GM19099 (cell line): ENCODE measurements around the gene ERBB3.

Source experiments
- POLR2A ChIP-seq: IDR thresholded peaks from 3 replicates; pipeline ENCODE4 v1.6.1; 2011; ENCODE audit warnings: low read depth; ENCODE audit not compliant: insufficient read length; ENCODE audit errors: extremely low read depth

Gene ERBB3

GRCh38 chr12:56118688-56119357, 38.9 kb downstream of the ERBB3 start:
- TF ChIP-seq POLR2A: no peak

DNA sequence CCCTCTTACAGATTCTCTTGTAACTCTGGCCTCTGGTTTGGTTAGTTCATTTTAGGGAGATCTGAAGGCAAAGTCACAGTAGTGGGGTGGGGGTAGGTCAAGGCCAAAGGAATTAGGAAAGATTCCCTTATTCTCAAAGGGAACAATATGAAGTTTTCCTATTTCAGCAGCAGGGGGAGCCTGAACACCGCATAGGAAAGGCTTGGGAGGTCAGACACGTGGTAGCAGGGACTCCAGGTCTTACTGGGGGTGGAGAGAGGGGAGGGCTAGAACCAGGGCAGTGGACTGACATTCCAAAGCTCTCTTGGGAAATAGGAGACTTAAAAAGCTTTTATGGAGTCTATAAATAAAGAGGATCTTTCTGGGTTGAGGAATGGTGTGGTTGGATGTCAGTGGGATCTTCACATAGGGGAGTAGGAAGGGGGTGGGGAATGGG, 39.4 kb downstream of the ERBB3 start:
- TF ChIP-seq POLR2A: no peak

GRCh38 chr12:56120158-56120846, 40.3 kb downstream of the ERBB3 start:
- no peak for TF ChIP-seq POLR2A

DNA sequence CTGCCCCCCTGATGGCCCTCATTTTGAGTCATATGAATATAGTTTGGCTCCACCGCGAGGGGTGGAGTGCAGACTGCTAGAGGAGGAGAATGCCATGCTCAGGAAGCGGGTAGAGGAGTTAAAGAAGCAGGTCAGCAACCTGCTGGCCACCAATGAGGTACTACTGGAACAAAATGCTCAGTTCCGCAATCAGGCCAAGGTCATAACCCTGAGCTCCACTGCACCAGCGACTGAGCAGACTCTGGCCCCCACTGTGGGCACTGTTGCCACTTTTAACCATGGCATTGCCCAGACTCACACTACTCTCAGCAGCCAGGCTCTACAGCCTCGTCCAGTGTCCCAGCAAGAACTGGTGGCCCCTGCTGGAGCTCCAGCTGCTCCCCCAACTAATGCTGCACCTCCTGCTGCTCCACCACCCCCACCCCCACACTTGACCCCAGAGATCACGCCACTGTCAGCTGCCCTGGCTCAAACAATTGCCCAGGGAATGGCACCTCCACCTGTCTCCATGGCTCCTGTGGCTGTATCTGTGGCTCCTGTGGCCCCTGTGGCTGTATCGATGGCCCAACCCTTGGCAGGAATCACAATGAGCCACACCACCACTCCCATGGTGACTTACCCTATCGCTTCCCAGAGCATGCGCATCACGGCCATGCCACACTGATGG, 41.4 kb downstream of the ERBB3 start:
- no peak for TF ChIP-seq POLR2A

DNA sequence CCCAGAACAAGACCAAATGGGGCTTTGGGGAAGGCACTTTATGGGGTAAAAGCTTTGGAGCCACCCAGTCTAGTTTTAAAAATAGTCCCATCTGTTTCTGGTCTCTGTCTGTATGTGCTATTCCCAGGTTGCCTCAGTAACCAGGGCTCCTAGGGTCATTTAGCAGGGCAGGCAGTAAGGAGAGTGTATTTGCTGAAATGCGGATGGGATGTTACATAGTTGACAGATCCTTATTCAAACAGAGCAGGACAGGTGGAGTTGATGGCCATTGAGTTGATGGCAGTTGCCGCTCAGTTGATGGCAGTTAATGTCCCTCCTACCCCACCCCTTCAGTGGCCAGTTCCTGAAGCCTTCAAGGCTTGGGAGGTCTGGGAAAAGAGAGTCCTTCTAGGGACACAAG, 42.7 kb downstream of the ERBB3 start:
- TF ChIP-seq POLR2A: no peak

DNA sequence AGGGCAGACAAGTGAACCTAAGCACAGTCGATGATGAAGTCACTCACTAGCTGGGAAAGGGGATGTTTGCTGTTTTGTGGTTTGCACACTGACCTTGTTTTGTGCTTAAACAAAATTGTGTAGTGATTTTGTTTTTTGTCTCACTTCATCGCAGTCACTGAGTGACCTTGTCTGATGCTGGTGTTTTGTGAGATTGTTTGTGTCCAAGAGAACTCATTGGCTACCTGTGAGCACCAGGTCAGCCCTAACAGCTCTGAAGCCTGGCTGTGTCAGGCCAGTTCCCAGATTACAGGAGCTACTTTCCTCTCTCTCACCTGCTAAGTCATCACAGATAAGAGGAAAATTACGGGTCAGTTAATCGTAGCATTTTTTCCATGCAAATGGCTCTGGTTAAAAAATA, 44.2 kb downstream of the ERBB3 start:
- TF ChIP-seq POLR2A: no peak

DNA sequence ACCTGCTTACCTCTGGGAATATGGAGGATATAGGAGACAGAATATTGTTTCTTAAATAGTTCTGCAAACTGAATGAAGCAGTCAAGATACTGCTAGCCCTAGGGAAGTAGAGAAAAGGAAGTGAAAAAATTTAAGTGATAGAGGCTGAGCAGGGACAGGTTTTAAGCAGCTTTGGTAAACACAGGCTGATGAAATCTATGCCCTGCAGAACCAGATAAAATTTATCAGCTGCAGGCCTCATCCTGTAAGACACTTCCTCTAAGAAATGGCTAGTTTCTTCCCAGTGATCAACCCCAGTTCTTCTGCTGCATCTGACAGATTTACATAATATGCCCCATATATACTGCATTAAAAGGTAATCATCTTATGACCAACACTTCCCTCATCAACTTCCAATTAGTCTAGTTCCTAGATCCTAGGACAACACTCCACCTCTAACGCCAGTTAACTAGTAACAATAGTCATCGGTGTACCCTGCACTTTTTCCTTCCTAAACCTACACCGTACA, 46.8 kb downstream of the ERBB3 start:
- no peak for TF ChIP-seq POLR2A

DNA sequence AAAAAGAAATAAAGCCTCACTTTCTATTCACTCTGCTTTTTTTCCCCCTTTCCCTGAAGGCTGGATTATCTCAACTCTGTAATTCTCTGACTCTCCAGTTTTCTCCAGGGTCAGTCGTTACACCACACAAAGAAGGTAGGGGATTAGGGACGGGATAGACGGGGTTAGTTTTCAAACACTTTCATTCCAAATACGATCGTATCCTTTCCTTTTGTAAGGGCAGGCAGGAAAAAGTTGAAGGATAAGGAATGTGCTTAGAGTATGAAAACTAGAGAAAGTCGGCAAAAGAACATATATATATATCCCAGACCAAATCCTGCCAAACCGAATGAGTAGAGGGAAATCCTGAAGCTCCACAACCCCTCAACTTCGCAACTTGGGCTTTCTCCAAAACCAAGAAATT, 47.5 kb downstream of the ERBB3 start:
- no peak for TF ChIP-seq POLR2A

DNA sequence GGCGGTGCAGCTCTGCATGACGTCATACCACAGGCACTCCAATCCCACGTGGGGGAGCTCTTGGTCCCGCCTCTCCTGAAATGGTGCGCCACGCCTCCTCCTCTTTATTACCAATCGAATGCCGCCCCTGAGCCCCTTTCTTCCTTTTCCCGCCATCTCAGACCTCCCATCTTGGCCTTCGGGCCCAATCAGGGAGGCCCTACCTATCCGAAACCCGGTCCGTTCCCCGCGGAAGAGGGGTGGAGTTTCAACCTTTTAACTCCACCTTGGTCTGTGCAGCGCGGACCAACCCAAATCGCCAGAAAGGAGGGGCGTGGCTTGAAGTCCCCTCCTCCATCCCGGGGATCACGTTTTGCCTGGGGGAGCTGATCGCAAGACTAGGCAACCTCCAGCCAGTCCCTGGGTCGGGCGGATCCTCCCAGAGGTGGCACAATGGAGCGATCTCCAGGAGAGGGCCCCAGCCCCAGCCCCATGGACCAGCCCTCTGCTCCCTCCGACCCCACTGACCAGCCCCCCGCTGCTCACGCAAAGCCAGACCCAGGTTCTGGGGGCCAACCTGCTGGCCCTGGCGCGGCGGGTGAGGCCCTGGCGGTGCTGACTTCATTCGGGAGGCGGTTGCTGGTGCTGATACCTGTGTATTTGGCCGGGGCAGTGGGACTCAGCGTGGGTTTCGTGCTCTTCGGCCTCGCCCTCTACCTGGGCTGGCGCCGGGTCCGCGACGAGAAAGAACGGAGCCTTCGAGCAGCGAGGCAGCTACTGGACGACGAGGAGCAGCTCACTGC, 48.1 kb downstream of the ERBB3 start, which contains the start of gene ESYT1:
TSS of gene ESYT1 (plus strand) at position 380 of the 782 bp plus-strand sequence. CDS start at position 433, 53 bp downstream.
- peak; percentile 68 for TF ChIP-seq POLR2A

GRCh38 chr12:56128670-56129205, 48.8 kb downstream of the ERBB3 start:
- TF ChIP-seq POLR2A: no peak

DNA sequence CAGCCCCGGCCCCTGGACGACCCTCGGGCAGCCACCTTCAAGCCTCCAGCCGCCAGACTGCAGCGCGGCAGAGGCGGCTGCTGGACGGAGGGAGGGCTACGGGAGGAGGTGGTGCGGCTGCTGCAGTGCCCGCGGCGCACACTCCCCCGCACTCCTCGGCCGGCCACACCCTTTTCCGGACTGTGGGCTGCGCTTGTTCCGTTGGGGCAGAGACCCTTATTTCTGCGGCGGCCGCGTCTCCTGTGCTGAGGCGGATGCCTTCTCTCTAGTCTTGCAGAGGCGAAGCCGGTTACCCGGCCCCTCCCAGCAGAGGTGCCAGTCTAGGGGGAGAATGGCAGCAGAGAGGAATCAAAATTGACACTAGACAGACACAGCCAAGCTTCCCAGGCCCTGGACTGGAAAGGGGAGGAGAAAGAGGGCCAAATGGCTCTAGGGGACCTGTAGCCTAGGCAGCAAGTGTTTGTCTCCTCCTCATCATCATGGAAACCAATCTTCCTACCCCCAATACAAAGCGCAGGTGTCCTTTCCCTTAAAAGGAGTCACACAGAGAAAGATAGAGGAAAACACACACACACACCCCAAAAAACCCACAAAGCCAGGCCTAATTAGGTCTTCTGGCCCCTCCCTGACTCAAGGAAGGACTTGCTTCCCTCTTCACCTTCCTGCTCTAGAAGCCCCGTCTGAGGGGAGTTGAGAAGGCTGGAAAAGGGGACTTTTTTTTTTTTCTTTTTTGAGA, 49.4 kb downstream of the ERBB3 start:
- TF ChIP-seq POLR2A: peak; percentile 66

DNA sequence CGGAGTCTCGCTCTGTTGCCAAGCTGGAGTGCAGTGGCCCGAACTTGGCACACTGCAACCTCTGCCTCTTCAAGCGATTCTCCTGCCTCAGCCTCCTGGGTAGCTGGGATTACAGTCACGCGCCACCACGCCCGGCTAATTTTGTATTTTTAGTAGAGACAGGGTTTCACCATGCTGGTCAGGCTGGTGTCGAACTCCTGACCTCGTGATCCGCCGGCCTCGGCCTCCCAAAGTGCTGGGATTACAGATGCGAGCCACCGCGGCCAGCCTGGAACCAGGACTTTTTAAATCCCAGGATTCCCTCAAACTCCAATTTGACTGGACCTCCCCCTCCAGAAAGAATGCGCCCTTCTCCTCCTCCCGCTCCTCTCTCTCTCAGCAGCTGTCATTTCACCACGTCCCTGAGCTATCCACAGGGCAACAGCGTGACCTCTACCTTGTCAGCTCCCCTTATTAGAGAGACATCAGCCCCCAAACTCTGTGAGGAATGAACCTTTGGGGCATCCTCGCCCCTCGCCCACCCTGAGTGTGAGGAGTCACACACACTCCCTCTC, 50.1 kb downstream of the ERBB3 start:
- no peak for TF ChIP-seq POLR2A

GRCh38 chr12:56130876-56131275, 50.9 kb downstream of the ERBB3 start:
- no peak for TF ChIP-seq POLR2A

DNA sequence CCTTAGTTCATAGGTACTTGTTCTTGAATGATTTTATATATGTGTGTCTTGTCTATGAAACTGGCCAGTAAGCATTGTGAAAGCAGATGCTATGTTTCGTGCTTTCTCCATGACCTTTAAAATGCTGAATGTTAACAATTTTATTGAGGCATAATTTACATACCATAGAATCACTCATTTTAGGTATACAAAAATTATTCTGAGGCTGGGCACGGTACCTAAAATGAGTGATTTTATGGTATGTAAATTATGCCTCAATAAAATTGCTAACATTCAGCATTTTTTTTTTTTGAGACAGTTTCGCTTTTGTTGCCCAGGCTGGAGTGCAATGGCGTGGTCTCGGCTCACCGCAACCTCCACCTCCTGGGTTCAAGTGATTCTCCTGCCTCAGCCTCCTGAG, 54.9 kb downstream of the ERBB3 start:
- TF ChIP-seq POLR2A: no peak

DNA sequence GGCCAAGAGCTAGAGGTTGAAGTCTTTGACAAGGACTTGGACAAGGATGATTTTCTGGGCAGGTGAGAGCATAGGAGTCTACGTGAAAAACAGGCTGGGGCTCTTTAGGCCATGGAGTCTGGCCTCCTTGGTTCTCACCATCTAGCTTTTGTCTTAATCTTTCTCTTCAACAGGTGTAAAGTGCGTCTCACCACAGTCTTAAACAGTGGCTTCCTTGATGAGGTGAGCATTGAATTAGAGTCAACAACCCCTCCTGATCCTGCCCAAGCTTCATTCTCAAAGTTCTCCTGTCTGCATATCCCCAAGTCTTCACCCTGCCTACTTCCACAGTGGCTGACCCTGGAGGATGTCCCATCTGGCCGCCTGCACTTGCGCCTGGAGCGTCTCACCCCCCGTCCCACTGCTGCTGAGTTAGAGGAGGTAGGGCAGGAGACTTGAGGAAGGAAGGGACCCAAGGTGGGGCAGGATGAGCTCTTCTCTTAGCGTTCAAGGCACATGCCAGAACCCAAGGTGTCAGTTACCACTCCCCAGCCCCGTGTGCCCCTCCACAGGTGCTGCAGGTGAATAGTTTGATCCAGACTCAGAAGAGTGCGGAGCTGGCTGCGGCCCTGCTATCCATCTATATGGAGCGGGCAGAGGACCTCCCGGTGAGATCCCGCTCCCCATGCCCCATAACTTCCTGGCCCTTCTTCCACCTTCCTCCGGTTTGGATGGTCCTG, 58.0 kb downstream of the ERBB3 start:
- no peak for TF ChIP-seq POLR2A
